AG08396 (cell line): ENCODE results near the gene ADGRD1.

Experiments
- DNase-seq: peaks from one replicate; pipeline ENCODE4 v3.0.0; 2012; ENCODE audit warnings: low spot score, mixed read lengths

The ADGRD1 gene

DNA sequence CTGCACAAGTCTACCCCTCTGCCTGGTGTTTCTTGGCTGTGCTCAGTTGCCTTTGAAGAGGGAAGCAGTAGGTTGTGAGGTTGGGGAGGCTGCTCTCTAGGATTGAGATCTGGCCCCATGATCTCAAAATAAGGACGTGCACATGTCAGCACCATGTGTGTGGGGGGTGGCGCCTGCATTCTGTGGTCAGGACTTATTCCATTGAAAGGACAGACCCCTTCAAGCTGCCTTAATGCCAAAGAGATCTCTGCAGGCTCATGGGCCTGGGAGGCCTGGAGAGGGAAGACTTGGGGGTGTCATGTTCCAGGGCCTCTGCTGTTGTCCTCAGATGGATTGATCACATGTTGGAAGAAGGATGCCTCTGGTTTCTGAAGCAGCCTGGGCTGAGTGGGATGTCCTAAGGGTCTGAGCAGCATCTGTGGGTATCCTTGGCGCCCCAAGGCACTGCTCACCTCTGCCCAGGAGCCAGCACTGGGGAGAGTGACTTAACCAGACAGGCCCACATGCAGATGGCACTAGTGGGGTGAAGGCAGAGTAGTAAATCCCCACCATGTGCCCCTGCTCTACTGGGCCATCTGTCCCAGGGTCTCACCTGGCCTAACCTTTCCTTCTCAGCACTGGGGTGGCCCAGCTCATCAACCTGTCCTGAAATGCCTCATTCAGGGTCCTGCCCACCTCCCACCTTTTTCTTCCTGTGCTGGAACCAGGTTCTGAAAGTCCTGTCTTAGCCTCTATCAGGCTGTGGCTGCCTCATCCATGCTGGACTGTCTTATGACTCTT lies 118.9 kb downstream of the ADGRD1 start:
- no peak for DNase-seq

DNA sequence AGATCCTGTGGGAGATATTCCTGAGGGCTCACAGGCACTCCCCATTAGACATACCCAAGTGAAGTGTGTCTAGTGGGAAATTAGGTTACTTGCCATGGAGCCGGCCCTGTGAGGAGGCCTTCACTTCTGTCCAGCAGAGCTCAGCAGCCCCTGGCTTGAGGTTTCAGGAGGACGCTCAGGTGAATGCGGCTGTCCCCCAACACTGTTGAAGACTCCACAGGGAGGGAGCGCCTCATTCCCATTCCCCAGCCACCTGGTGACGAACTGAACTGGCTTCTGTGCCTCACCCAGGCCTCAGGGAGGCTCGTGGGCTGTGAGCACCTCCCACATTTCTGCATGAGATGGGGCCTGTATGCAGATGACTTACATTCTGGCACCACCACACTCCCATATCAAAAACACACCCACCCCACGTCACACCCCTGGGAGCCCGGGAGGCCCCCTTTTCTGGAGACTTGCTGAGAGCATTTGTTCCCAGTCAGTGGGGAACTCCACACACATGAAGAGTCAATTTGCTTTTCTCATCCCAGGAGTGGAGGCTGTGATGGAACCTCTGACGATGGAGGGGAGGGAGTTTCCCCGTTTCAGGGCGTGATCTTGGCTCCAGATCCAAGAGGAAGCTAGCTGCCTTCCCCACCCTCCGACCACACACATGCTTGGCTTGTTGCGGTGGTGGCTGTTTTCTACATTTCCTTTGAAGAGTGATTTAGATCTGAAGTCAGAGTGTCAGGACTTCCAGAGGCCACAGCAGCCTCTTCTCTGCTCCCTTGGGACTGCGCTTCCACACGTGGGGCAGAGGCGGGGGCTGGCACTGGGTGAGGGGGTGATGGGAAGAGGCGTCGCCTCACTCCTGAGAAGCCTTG lies 120.7 kb downstream of the ADGRD1 start:
- DNase-seq, result no peak

DNA sequence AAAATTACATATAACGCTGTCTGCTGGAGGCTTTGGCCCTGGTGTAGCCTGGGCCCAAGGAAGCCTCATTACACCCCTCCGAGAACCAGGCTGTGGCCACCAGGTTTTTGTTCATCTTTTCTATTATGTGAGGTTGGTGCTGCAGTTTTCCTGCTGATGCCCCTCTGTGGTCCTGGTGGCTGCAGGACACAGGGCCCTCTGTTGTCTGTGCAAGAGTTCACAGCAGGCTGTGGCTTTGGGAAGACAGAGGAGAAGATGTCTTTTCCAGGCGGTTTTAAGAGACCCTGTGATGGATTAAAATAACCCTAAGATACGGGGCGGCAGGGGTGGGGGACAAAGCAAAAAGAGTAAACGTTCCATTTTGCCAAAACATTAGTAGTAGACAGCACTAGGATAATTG lies 121.5 kb downstream of the ADGRD1 start:
- DNase-seq, result no peak

- DNase-seq, result no peak
Observed at GRCh38 chr12:131075611-131076010, 121.9 kb downstream of the ADGRD1 start.

- DNase-seq, result no peak
Observed at GRCh38 chr12:131076296-131076695, 122.6 kb downstream of the ADGRD1 start.

DNA sequence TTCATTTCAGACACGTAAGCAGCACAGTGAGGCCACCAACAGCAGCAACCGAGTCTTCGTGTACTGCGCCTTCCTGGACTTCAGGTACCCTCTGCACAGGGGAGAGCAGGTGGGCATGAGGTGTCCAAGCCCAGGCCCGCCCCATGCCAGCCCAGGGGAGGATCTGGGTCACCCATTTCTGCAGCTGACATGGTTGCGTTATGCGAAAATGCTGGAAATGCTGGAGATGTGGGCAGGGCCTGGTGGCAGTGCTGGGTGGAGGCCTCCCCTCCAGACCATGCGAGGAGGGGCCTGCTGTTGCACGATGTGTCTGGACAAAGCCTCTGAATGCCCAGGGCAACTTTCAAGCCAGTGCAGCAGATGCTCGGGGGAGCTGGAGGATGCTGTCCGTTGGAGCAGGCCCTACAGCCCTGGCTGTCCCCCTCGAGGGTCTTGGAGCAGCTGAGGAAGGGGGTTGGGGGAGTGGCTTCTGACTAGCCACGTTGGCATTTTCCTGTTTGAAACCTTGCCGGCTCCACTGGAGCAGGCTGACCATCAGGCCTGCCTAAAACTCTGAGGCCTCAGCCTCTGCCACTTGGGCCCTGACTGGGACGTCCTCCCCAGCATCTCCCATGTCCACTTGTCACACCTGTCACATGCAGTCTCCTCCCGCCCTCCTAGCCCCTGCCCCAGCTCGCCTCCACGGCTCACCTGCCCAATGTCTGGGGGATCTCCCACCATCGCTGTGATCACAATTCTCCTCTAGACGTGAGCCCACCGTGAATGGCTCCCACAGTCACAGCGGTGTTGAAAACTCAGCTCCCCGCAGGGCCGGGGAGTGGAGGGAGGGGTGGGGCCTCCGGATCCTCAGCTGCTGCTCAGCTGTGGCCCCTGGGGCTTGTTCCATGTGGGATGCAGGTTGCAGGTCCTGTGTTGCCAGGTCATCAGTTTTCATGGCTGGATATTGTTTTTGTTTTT lies 123.4 kb downstream of the ADGRD1 start:
- DNase-seq, result no peak

GRCh38 chr12:131077931-131078391 lies 124.3 kb downstream of the ADGRD1 start:
- no peak for DNase-seq

- no peak for DNase-seq
Observed at GRCh38 chr12:131082290-131083194, 128.8 kb downstream of the ADGRD1 start.

DNA sequence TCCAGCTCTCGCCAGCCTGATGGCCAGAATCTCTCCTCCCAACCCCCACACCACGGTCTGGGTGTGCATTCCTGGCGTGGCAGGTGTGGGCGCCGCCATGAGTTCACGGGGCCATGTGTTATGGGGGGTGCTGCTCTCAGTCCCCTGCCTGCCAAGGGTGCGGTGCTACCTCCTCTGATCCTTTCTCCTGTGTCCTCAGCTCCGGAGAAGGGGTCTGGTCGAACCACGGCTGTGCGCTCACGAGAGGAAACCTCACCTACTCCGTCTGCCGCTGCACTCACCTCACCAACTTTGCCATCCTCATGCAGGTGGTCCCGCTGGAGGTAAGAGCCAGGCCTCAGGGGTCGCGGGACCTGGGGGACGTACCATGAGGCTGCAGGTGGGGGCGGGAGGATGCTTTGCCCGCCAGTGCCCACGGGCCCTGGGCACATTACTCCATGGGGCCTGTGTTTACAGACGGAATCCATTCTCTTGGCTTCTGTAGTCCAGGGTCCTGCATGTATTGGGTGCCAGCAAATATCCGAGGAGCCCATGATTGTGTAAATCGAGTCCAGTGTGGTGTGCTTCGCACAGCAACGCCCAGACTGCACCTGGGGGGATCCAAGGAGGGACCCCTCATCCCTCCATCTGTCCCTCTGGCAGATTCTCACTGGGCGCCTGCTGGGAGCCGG lies 130.8 kb downstream of the ADGRD1 start:
- DNase-seq, result no peak

DNA sequence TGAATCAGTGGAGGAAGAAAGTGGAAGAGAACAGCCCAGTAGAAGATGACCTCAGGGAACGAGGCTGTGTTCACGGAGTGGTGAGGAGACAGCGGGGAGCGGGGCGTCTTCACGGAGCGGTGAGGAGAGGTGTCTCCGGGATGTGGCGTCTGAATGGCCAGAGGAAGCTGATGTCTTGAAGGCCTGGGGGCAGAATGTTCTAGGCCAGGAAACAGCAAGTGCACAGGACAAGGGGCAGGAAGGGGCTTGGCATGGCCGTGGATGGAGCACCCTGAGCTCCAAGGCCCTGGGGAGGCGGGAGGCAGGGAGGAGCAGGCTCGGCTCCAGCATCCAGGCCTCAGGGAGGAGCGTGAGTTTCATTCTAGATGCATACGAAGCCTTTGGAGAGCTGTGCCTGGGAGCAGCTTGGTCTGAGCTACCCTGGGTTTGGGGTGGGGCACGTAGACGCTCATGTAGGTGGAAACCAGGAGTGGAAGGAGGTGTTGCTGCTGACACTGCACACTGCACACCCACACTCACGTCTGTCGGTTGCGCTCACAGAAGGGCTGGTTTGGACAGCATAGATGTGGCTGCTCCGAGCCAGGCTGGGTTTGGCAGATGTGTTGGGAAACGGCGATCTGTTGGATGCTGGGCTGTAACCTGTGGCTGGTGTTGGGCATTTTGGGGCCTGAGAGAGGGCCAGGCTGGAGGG lies 131.6 kb downstream of the ADGRD1 start:
- DNase-seq, result no peak

- DNase-seq, result no peak
Observed at GRCh38 chr12:131085816-131086591, 132.3 kb downstream of the ADGRD1 start.

- DNase-seq, result no peak
Observed at GRCh38 chr12:131087302-131087818, 133.7 kb downstream of the ADGRD1 start.

DNA sequence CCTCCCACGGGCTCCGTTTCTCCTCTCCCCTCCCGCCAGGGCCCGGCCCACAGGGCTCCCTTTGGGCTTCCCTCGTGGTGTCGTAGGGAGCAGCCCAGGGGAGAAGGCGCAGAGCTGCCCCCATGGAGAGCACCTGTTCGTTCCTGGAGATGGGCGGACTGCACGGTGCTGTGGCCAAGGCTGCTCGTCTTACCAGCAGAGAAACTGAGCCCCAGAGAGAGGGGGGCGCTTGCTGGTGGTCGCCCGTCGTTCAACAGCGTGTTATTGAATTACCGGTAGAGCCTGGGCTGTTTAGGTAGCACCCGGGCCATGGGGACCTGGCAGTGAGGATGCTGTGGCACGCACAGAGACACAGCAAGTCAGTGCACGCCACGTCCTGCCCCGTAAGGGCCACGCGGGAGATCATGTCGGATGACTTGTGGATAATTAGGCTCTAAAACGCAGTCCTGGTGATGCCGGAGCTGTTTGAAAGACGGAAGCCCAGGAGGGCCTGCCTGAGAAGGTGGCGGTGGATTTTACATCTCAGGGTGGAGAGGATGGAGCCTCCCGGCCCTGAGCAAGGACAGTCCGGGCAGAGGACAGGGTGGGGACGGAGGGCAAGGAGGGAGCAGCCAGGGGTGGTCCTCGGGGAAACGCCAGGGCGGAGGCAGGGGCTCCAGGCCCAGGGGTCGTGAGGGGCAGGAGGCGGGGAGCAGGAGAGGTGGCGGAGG lies 134.4 kb downstream of the ADGRD1 start:
- DNase-seq, result no peak

DNA sequence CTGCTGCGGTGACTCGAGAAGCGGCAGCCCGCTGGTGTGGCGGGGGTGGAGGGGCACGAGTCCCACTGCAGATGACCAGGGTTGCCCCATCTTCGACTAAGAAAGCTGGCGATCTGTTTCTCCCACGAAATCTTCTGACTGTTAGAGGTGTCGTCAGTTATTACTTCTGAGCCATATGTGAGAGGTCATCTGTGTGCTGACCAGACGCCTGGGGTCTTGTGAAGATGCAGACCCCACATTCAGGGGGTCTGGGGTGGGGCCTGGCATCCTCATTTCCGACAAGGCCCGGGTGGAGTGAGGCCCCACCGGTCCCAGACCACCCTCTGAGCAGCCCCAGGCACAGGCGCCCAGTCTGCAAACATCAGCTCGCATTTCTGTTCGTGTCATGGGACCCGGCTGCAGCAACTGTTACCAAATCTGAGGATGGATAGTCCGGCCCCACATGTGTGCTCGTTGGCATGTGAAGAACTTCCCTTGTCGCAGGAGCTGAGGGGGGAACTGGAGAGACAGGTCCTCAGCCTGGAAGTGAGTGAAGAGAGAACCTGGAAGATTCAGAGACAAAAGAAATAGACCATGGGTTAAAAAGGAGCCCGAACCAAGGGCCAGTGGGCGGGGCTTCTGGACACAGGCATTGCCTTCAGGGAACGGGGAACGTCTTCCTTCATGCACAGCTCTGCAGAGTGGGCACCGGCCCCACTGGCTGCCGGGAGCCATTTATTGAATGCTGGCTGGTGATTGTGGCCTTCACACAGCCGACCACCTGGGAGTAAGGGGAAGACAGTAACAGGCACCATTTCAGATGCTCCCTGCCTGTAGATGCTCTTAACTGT lies 135.2 kb downstream of the ADGRD1 start:
- DNase-seq, result no peak

- no peak for DNase-seq
Observed at GRCh38 chr12:131089531-131090273, 136.0 kb downstream of the ADGRD1 start.
